Vagina (tissue), 2 donors: ENCODE measurements around the gene KRTAP16-1.

Experiments
- POLR2AphosphoS5 ChIP-seq, 2 donors: sonication (generic); formaldehyde crosslinking; IDR thresholded peaks; one replicate each; pipeline ENCODE4 v1.9.0; 2017; ENCODE audit warnings: antibody characterized with exemption in 2 of 2, mild to moderate bottlenecking in 2 of 2, low read depth in 1 of 2; ENCODE audit not compliant: insufficient read depth in 1 of 2
- TF ChIP-seq, protein P1 (sequence below), 3 experiments: fragments of 450-650 bp in 2 of 3; fragments of 200-600 bp in 1 of 3; sonication (generic) in 1 of 3; IDR thresholded peaks; one replicate each; pipeline ENCODE4 v1.5.1; 2017 to 2019; ENCODE audit warnings: antibody characterized with exemption in 3 of 3, mild to moderate bottlenecking in 2 of 3, moderate library complexity in 2 of 3

DNA sequence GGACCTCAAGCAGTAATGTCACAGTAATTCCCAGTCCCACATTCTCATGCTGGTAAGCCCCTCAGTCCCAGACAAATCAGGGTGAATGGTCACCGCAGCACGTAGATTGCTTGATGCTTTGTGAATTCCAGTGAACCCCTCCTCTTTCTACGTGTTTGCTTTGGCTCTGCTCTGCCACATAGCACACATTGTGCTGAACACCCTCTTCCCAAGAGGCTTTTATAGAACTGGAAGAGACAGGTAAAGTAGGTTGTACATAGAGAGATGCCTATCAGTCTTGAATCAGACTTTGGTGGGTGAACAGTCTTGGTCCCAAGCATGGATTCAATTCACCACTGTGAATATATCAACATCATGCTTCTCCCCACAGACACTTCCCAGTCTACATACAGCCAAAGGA lies 44.5 kb downstream of the KRTAP16-1 start:
- no peak for TF ChIP-seq POLR2AphosphoS5 (IDR thresholded peaks at IDR 0.05; ENCODE audit: insufficient read depth in 1 of 2, low read depth in 1 of 2)
- TF ChIP-seq, protein P1, sequence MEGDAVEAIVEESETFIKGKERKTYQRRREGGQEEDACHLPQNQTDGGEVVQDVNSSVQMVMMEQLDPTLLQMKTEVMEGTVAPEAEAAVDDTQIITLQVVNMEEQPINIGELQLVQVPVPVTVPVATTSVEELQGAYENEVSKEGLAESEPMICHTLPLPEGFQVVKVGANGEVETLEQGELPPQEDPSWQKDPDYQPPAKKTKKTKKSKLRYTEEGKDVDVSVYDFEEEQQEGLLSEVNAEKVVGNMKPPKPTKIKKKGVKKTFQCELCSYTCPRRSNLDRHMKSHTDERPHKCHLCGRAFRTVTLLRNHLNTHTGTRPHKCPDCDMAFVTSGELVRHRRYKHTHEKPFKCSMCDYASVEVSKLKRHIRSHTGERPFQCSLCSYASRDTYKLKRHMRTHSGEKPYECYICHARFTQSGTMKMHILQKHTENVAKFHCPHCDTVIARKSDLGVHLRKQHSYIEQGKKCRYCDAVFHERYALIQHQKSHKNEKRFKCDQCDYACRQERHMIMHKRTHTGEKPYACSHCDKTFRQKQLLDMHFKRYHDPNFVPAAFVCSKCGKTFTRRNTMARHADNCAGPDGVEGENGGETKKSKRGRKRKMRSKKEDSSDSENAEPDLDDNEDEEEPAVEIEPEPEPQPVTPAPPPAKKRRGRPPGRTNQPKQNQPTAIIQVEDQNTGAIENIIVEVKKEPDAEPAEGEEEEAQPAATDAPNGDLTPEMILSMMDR (IDR thresholded peaks at IDR 0.05), result no peak
